Body of pancreas (tissue), 4 donors: ENCODE results near the gene GOLGA1.

Experiments used
- POLR2A ChIP-seq, 3 donors: fragments of 450-650 bp; IDR thresholded peaks; one replicate each; pipeline ENCODE4 v1.6.1; 2016; ENCODE audit warnings: antibody characterized with exemption in 3 of 3, mild to moderate bottlenecking in 2 of 3
- TF ChIP-seq, protein P1 (sequence below), 7 experiments: fragments of 450-650 bp in 4 of 7; fragments of 200-600 bp in 3 of 7; sonication (generic) in 3 of 7; IDR thresholded peaks; one replicate each; pipeline ENCODE4 v1.5.1; 2016 to 2019; ENCODE audit warnings: antibody characterized with exemption in 7 of 7

DNA sequence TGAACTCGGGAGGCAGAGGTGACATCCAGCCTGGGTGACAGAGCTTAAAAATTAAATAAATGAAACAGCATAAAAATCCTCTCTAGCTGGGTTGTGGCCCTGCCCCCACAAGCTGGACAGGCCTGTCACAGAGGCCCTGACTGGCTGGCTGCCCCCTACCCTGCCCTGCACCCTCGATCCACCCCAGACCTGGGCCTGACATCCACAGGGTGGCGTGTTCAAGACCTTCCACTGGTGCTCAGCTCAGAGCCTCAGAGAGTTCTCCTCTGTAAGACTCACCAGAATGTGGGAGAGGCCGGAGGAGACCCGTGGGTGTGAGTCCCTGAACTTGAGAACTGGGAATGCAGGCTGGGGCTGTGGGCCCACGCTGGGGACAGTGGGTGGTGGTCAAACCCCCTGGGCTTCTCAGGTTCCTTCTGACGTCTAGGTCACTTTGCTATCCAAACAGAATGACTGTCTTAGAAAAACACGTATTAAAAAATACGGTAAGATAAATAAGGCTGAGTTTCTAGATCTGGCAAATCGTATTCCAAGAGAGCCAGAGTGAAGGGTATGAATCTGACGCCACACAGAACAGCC, 97.3 kb downstream of the GOLGA1 start:
- TF ChIP-seq, protein P1, sequence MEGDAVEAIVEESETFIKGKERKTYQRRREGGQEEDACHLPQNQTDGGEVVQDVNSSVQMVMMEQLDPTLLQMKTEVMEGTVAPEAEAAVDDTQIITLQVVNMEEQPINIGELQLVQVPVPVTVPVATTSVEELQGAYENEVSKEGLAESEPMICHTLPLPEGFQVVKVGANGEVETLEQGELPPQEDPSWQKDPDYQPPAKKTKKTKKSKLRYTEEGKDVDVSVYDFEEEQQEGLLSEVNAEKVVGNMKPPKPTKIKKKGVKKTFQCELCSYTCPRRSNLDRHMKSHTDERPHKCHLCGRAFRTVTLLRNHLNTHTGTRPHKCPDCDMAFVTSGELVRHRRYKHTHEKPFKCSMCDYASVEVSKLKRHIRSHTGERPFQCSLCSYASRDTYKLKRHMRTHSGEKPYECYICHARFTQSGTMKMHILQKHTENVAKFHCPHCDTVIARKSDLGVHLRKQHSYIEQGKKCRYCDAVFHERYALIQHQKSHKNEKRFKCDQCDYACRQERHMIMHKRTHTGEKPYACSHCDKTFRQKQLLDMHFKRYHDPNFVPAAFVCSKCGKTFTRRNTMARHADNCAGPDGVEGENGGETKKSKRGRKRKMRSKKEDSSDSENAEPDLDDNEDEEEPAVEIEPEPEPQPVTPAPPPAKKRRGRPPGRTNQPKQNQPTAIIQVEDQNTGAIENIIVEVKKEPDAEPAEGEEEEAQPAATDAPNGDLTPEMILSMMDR (IDR thresholded peaks at IDR 0.05) = no peak
- no peak for TF ChIP-seq POLR2A (IDR thresholded peaks at IDR 0.05)
